Glomerular endothelial cell (primary cell): Measurements from ENCODE around the gene CENPP. TPM values are rescaled to one million over a fixed set of nuclear protein-coding genes. Genes with fewer than 3 reads are reported as not detected.

Experiments
- DNase-seq: peaks from one replicate; pipeline ENCODE4 v3.0.0-alpha.2; 2011; ENCODE audit warnings: low read depth, low spot score; ENCODE audit errors: extremely low read depth
- total RNA-seq: library from RNA; depleted of rRNA; stranded (reverse); fragments of >200 nt; gene quantifications from 2 replicates; pipeline ENCODE4 v1.2.3, GENCODE V29; 2015

CENPP gene
- total RNA-seq, 1 donor from 2014 or later = 1.8 TPM

DNA sequence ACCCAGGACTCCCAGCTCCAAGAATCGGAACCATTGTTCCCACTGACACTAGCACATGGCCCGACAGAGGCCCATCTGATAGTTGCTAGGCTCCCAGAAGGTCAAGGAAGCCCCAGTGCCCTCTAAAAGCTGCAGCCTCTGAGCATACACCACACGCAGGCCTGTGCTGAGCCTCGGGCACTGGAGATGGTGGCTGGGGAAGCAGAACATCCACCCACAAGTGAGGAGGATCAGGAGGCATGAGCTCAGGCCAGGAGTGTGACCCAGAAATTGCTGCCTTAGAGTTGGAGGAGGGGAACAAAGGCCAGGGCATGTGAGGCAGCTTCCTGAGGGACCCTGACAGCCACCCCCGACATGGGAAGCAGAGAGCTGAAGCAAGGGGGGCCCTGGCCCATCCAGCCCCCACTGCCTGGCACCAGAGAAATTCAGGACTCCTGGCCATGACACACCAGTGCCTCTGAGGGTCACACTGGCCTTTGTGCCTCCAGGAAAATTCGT lies 322.8 kb downstream of the CENPP start:
- DNase-seq = no peak

DNA sequence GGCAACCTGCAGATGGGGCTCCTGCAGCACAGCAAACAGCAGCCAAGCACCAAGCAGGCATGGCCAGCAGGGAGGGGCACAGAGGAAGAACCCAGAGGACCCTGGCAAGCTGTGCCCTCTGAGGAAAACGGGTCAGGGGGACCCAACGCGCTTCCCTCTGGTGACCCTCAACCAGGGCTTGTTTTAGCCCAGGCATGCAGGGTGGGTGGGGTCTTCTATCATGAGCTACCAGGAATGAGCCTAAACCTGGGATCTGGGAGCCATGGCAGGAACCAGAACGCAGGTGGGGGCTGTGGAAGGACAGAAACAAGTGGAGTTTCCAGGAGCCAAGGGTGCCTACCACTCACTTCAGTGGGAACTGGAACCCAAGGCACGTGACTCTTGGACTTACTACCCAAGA lies 323.3 kb downstream of the CENPP start:
- no peak for DNase-seq

DNA sequence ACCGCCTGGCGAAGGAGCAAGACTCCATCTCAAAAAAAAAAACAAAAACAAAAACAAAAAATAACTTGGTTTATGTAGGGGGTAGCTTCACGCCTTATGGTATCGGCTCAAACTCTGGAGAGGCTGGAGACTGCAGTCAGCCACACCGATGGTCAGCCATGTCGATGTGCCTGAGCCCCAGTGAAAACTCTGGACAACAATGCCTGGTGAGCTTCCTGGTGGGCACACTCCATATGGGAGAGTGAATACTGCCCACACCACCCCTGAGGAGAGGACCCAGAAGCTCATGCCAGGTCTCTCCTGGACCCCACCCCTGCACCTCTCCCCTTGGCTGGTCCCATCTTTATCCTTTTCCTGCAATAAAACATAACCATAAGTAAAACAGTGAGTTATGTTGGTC lies 324.5 kb downstream of the CENPP start:
- no peak for DNase-seq

DNA sequence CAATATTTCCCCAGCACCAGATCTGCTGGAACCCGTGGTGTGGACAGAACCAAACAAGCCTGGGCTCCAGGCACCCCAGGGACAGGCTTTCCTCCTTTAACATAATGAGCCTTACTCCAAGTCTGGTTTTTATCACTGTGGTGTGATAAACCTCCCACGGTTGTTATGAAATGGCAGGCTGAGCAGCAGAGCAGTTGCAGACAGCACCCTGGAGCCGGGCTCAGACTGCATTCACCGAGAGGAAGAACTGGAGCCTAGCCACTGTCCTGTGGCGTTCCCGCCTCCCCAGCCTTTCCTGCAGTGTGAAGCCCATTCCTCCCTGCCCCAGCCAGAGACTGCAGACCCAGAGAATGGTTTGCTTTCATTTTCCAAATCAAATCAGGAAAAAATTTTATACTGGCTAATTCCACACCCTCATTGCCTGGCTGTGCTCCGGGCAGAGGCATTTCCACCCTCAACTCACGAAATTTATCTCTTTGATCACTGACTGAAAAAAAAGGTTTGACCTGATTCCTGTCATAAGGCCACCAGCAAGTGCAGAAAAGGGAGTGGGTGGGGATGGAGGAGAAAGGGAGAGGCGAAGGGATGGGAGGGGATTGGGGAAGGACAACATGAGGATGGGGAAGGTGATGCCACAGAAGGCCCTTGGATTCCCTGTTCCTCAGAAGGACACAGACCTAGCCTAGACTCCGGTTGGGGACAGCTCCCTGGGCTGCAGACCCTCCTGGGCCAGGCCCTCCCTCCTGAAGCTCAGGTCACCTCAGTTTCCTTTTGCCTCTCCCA lies 325.3 kb downstream of the CENPP start:
- DNase-seq = no peak

DNA sequence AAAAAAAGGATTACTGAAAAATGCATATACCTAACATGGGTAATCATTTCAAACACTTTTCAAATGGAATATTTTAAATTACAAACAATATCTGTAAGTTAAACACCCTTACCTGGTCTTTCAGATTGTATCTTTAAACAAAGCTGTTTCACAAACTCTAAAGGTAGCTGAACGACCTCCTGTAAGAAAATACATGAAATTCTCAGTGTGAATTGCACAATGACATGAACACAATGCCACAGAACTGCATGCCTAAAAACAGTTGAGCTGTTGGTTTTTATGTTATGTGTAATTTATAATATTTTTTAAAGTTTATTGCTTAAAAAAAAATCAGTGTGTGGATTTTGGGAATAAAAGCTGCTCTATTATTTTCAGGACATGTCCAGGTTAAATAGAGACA lies 326.7 kb downstream of the CENPP start:
- DNase-seq = no peak

DNA sequence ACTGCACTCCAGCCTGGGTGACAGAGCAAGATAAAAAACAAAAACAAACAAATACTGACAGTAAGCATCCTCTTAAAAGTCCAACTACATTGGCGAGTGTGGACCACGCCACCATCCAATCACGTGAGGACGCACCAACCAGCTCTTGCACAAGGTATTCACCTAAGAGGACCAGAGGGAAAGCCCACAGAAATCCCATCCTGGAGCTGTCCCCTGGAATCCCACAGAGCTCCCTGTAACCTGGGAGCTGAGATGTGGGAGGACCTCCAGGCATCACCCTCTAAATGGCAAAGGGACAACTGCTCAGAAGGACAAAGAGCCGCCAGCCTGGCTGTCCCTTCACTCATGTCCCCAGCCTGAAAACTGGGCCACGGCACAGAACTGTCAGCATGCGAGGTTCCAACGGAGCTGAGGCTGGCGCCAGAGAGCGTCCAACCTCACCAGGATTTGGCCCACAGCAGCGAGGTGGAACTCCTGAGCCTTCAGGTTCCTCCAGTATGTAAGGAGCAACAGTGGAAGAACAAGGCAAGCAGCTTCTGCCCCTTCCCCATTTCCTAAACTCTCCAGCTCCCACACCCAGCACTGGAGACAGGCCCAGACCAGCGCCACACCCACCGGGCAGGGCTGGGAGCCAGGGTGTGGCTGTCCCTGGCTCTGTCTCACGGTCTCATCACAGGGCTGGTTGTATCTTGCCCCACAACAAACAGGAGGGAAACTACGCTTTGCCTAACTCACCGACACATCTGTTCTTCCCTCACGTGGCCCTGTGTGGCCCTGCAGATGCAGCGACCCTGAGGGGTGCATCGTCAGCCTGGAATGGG lies 328.9 kb downstream of the CENPP start:
- DNase-seq = no peak

DNA sequence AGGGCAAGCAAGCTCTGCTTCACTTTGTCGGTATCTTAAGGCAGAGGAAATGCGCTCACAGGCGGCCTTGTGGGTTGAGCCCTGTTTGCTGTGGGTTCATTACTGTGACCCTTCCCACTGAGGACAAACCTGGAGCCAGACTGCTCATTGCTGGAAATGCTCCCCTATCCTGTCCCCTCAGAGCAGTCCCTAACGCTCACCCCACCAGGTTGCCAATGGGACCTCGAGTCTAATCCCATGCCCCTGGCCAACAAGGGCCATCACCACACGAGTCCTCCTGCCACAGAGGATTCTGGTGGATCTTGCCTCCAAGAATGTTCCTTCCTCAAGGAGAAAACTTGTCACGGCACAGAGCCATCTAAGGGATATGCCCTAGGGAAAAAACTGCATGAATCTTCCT lies 329.6 kb downstream of the CENPP start:
- no peak for DNase-seq

DNA sequence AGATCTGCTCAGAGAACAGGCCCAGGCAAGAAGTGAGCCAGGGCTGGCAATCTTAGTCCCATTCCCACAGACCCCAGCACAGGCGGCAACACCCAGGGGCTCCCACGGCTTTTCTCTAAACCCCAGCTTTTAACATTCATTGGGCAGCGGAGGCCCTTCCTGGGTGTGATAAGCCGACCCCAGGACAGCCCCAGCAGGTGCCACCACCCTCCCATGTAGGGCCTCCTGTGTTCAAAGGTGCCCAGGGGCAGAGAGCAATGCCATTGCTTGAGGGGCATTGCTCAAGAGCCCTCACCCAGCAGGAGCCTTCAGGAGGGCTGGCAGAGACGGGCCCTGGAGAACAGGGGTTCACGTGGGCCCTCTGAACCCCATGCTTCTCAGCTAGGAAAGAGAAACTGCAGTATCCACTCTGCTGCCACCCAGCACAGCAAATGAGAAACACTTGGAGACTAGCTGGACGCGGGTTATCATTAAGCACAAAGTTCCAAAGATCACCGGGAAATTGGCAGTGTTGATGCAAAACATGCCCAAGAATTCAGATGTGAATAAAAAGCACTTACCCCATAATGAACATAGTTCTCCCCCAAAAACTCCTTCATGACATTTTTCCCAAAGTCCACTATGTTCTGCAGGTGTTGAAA lies 330.3 kb downstream of the CENPP start:
- DNase-seq = no peak

DNA sequence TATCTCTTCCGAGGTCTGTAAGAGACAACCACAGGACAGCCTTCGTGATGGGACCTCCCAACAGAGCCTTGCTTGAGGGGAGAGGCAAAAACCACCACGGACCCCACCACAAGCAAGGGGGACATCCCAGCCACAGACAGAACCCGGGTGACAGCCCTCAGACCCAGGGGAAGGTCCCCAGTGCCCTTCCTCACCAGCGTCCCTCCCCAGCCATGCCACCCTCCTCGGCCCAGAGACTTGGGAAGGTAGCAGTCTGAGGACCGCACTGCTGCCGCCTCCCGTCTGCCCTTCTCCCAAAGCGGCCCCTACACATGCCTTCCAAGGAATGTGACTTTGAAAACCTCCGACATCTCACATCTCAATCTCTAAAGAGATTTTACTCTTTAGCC lies 330.8 kb downstream of the CENPP start:
- DNase-seq = no peak

DNA sequence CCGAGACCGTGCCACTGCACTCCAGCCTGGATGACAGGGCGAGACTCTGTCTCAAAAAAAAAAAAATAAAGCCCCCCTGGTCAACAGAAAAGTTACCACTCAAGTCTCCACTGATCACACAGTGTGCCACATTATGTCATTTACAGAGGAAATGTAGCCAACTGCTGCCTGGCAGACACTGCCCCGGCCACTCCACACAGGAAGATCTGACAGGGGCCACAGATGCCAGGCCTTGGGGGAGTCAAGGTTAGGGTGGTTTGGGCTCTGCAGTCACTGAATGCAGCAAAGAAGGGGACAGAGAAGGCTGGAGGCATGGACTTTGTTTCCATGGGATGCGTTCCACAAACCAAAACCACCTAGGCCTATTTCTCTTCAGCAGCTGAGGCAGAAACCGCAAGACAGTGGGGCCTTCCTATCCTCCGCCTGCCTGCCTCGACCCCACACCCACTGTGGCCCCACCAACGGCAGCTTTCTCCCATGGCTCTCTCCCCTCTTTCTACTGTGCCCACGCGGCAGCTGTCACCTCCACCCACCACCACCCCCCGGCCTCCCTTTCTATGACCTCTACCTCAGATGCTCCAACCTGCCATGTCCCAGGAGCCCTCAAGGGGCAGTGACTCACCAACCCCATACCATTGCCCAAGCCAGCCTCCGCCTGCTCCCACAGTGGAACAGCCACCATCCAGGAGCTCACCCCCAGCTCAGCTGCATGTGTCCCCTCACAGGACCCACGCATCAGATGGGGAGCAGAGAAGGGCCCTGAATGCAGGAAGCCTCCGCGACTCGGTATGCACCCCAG lies 331.7 kb downstream of the CENPP start:
- no peak for DNase-seq

DNA sequence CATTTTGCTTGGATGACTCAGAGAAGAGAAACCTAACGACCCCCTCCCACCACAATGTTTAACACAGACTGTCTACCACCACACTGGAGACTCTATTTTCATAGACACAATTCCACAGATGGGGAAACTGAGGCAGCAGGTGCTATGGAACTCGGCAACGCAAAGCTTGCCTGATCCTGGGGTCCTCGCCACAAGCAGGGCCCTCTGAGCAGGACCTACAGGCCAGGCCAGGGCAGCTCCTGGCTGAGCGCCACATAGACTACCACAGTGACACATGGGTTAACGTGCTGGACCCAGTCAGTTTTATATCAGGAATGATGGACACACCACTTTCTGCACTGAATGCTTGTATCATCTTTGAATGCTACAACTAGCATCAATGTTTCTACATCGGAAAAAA lies 332.4 kb downstream of the CENPP start:
- no peak for DNase-seq

DNA sequence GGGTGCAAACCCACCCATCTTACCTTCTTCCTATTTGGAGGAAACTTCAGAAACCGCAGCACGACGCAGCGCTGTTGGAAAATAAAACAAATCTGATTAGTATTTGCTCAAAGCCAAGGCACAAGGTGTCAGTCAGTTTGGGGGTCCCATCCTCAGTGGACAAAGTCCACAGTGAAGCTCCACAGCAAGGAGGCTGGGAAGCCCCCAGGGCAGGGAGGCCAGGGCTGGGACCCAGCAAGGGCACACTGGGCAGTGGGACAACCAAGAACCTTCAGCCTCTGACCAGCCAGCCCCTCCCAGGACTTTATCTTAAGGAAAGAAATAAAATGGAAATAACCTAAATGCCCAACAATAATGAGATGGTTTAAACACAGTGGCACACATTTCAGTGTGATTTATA lies 332.9 kb downstream of the CENPP start:
- no peak for DNase-seq

DNA sequence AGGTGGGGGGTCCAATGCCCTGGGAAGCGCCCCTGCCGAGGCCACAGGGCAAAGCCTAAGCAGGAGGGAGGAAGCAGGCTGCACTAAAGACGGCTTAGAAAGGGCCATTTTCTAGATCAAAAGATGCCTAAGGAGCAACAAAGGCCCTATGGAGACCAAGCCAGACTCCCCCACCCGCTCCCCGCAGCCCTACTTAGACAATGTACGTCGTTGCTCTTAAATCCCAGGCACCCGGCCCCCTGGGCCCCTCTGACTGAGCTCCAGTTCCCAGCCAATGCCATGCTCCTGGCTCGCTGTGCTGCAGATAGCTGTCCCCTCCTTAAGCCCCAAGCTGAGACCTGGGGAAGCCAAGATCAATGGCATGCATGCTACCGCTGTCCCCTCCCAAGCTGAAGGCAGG lies 333.8 kb downstream of the CENPP start:
- no peak for DNase-seq

DNA sequence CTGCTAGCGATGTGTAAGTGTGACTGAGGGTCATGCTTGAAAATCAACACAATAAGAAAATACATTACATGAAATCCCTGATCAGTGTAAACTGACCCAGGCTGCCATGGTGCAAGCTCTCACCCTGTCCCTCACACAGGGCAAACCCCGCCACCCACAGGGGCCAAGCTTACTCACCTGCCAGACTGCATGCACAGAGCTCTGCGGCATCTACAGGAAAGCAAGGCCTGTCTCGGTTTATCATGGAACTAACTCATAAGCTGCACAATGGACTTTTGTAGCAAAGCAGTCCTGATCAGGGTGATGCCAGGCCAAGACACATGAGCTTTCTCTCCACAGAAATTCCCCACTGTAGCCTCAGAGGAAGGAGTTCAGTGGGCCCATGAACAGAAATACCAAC lies 334.5 kb downstream of the CENPP start:
- DNase-seq = no peak

DNA sequence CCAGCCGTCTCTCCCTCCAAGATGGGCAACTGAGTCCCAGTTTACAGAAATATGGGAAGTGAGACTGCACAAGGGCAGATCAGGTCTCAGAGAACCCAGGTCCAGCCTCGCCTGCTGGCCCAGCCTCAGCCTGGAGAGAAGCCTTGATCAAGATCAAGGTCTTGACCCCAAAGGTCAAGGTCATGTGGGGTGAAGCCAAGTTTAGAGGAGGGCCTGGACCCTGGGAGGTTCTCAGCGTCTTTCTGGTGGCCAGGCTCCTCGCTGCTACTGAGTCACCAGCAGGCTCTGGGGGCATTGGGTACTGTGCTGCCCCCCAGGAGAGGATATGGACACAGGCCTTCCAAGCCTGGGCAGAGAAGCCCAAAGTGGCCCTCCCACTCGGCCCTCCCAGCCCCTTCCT lies 335.4 kb downstream of the CENPP start:
- DNase-seq = no peak

DNA sequence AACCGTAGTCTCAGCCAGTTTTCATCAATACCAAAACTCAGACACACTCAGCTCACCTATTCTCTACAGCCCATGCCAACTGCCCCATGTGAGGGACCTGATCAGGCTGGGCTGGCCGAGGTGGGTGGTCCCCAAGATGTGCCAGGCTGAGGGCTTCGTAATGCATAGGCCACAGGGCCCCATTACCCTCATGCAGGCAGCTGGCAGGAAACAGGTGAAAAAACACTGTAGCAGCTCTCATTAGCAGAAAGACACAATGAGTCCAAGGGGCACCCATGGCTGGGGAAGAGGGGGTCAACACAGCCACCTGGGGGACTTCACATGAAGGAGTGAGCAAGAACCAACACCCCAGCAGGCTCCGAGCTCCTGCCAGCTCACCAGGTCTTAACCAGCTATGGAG lies 336.0 kb downstream of the CENPP start:
- no peak for DNase-seq

DNA sequence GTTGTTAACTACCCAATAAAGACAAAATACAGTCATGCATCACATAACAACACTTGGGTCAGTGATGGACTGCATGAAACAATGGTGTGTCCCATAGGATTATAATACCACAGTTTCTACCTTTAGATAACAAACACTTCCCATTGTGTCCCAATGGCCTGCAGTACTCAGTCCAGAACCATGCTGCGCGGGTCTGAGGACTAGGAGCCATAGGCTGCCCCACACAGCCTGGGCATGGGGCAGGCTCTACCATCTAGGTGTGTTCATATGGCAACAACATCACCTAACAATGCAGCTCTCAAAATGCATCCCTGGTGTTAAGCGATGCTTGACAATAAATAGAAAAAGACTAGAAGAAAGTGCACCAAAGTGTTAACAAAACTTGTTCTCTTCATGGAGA lies 337.4 kb downstream of the CENPP start:
- no peak for DNase-seq

DNA sequence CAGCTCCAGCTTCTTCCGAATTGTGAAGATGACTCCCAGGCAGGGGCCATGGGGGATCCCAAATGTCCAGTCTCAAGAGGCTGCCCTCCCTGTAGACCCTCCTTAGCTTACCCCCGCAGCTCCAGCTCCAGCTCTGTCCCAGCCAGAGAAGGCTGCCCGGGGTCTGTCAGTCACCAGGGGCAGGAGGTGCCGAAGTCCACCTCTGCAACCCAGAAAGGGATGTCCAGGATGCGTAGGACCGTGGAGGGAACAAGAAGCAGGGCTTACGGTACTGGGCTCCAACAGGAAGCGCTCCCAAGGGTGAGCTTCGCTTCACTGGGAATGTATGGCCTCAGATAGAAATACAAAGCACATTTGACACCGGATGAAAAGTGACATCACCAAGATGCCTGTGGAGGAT lies 338.2 kb downstream of the CENPP start:
- no peak for DNase-seq

DNA sequence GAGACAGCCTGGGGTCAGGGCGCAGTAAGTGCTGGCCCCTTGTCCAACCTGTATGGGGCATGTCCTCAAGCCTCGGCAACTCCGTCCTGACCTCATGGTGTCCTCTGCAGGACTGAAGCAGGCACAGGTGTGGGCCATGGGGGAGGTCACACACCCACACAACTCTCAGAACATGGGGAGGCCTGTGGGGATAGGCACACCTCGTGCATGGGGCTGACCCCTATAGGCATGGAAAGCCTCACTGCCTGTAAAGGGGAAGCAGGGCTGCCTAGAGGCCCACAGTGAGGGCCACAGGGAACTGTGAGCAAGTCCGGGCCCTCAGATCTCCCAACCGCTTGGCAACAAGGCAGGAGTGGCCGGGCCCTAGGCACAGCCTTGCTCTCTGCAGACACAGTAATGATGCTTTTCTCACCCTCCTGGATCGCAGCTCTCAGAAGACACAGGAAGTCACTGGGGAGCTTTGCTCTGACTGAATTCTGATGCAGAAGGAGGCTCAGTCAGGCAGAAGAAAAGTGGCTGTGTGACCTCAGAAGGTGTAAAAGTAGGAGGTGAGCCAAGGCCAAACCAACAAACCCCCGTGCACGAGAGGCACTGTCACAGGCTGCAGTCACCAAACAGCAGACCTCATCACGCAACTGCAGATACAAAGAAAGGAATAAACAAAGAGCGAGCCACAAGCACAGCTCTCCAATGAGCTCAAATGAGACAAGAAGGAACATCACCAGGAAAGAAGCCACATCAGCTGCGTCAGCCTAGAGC lies 338.8 kb downstream of the CENPP start:
- no peak for DNase-seq

DNA sequence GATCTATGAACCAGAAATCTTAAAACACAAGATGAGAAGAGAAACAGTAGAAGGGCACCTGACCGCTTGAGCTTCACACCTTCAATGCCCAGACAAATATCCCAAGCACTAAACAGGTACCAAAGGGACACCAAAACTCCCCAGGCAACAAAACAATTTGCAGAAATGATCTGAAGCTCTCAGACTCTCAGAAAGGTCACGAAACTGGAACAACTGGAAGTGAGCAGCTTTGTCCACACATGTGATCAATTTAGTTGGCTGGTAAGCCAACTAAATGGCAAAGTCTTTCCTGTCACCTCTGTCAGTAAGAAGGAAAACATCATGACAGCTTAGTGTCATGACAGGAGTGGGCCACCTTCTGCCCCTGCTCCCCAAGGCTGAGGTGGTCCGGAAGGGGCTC lies 340.1 kb downstream of the CENPP start:
- DNase-seq = no peak
